Liver (tissue), 3 donors: ENCODE measurements around the gene CUX1.

ENCODE experiments used
- EGR1 ChIP-seq, 2 donors: IDR thresholded peaks; 2 replicates each; pipeline ENCODE4 v1.6.1; 2016 to 2018; ENCODE audit warnings: antibody characterized with exemption in 2 of 2, low read depth in 2 of 2
- GABPA ChIP-seq, 2 donors: IDR thresholded peaks in 1 of 2; conservative IDR thresholded peaks in 1 of 2; 2 replicates each; pipeline ENCODE4 v1.6.1; 2016; ENCODE audit warnings: antibody characterized with exemption in 2 of 2, mild to moderate bottlenecking in 1 of 2, moderate library complexity in 1 of 2
- JUND ChIP-seq, 2 donors: IDR thresholded peaks; 2 replicates each; pipeline ENCODE4 v1.6.1; 2016; ENCODE audit warnings: antibody characterized with exemption in 2 of 2
- RAD21 ChIP-seq, 2 donors: IDR thresholded peaks; 2 replicates each; pipeline ENCODE4 v1.6.1; 2016; ENCODE audit warnings: antibody characterized with exemption in 2 of 2, mild to moderate bottlenecking in 2 of 2
- RXRA ChIP-seq, 2 donors: IDR thresholded peaks; 2 replicates each; pipeline ENCODE4 v1.6.1; 2017 to 2018; ENCODE audit warnings: antibody characterized with exemption in 2 of 2, mild to moderate bottlenecking in 1 of 2
- SP1 ChIP-seq: IDR thresholded peaks from 2 replicates; pipeline ENCODE4 v1.6.1; 2018; ENCODE audit warnings: antibody characterized with exemption, mild to moderate bottlenecking
- TAF1 ChIP-seq: conservative IDR thresholded peaks from 2 replicates; pipeline ENCODE4 v1.6.1; 2016; ENCODE audit warnings: antibody characterized with exemption, mild to moderate bottlenecking
- YY1 ChIP-seq: IDR thresholded peaks from 2 replicates; pipeline ENCODE4 v1.6.1; 2016; ENCODE audit warnings: antibody characterized with exemption, mild to moderate bottlenecking
- TF ChIP-seq, protein P1 (sequence below): fragments of 150-350 bp; IDR thresholded peaks from 2 replicates; pipeline ENCODE4 v1.5.1; 2017; ENCODE audit warnings: improper control_type of control experiment, low read depth, low read length; ENCODE audit not compliant: missing input control
- TF ChIP-seq, protein P2 (sequence below): IDR thresholded peaks from 2 replicates; pipeline ENCODE4 v1.6.1; 2016; ENCODE audit warnings: antibody characterized with exemption
- TF ChIP-seq, protein P3 (sequence below): IDR thresholded peaks from 2 replicates; pipeline ENCODE4 v1.6.1; 2016; ENCODE audit warnings: antibody characterized with exemption
- TF ChIP-seq, protein P4 (sequence below): IDR thresholded peaks from 2 replicates; pipeline ENCODE4 v1.6.1; 2016; ENCODE audit warnings: antibody characterized with exemption
- TF ChIP-seq, protein P5 (sequence below): IDR thresholded peaks from 2 replicates; pipeline ENCODE4 v1.6.1; 2016; ENCODE audit warnings: antibody characterized with exemption, mild to moderate bottlenecking
- donor health status: healthy.
- donor health status: healthy.

DNA sequence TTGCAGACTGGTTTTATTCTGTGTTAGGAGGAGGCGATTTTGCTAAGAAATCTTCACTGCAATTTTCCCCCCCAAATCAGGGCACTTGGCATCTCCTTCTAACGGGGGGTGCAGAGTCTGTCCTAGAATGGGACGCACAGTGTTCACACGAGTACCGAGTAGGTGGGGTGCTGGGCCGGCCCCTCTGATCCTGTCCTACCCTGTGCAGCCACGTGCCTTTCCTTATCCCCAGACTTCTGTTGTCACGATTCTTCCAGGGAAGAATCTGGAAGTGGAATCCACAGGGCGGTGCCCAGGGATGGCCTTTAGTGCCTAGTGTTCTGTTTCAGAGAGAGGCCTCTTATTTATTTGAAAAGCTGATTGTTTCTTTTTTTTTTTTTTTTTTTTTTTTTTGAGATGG, 16.4 kb downstream of the CUX1 start:
- TF ChIP-seq, protein P1, sequence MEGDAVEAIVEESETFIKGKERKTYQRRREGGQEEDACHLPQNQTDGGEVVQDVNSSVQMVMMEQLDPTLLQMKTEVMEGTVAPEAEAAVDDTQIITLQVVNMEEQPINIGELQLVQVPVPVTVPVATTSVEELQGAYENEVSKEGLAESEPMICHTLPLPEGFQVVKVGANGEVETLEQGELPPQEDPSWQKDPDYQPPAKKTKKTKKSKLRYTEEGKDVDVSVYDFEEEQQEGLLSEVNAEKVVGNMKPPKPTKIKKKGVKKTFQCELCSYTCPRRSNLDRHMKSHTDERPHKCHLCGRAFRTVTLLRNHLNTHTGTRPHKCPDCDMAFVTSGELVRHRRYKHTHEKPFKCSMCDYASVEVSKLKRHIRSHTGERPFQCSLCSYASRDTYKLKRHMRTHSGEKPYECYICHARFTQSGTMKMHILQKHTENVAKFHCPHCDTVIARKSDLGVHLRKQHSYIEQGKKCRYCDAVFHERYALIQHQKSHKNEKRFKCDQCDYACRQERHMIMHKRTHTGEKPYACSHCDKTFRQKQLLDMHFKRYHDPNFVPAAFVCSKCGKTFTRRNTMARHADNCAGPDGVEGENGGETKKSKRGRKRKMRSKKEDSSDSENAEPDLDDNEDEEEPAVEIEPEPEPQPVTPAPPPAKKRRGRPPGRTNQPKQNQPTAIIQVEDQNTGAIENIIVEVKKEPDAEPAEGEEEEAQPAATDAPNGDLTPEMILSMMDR, result no peak
- no peak for TF ChIP-seq RAD21 (IDR thresholded peaks at IDR 0.05)
- TF ChIP-seq, protein P2, sequence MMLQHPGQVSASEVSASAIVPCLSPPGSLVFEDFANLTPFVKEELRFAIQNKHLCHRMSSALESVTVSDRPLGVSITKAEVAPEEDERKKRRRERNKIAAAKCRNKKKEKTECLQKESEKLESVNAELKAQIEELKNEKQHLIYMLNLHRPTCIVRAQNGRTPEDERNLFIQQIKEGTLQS, result no peak
- TF ChIP-seq TAF1, result no peak
- TF ChIP-seq, protein P3, sequence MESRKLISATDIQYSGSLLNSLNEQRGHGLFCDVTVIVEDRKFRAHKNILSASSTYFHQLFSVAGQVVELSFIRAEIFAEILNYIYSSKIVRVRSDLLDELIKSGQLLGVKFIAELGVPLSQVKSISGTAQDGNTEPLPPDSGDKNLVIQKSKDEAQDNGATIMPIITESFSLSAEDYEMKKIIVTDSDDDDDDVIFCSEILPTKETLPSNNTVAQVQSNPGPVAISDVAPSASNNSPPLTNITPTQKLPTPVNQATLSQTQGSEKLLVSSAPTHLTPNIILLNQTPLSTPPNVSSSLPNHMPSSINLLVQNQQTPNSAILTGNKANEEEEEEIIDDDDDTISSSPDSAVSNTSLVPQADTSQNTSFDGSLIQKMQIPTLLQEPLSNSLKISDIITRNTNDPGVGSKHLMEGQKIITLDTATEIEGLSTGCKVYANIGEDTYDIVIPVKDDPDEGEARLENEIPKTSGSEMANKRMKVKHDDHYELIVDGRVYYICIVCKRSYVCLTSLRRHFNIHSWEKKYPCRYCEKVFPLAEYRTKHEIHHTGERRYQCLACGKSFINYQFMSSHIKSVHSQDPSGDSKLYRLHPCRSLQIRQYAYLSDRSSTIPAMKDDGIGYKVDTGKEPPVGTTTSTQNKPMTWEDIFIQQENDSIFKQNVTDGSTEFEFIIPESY, result no peak
- TF ChIP-seq JUND (IDR thresholded peaks at IDR 0.05), result no peak
- no peak for TF ChIP-seq YY1
- TF ChIP-seq, protein P4, sequence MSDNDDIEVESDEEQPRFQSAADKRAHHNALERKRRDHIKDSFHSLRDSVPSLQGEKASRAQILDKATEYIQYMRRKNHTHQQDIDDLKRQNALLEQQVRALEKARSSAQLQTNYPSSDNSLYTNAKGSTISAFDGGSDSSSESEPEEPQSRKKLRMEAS, result no peak
- TF ChIP-seq, protein P5, sequence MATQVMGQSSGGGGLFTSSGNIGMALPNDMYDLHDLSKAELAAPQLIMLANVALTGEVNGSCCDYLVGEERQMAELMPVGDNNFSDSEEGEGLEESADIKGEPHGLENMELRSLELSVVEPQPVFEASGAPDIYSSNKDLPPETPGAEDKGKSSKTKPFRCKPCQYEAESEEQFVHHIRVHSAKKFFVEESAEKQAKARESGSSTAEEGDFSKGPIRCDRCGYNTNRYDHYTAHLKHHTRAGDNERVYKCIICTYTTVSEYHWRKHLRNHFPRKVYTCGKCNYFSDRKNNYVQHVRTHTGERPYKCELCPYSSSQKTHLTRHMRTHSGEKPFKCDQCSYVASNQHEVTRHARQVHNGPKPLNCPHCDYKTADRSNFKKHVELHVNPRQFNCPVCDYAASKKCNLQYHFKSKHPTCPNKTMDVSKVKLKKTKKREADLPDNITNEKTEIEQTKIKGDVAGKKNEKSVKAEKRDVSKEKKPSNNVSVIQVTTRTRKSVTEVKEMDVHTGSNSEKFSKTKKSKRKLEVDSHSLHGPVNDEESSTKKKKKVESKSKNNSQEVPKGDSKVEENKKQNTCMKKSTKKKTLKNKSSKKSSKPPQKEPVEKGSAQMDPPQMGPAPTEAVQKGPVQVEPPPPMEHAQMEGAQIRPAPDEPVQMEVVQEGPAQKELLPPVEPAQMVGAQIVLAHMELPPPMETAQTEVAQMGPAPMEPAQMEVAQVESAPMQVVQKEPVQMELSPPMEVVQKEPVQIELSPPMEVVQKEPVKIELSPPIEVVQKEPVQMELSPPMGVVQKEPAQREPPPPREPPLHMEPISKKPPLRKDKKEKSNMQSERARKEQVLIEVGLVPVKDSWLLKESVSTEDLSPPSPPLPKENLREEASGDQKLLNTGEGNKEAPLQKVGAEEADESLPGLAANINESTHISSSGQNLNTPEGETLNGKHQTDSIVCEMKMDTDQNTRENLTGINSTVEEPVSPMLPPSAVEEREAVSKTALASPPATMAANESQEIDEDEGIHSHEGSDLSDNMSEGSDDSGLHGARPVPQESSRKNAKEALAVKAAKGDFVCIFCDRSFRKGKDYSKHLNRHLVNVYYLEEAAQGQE, result no peak
- TF ChIP-seq RXRA (IDR thresholded peaks at IDR 0.05), result no peak
- no peak for TF ChIP-seq SP1
- no peak for TF ChIP-seq EGR1 (IDR thresholded peaks at IDR 0.05; ENCODE audit: low read depth in 2 of 2)
- no peak for TF ChIP-seq GABPA (IDR thresholded peaks at IDR 0.05 in 1 of 2, conservative IDR thresholded peaks at IDR 0.05 in 1 of 2)
